H9 (cell line): ENCODE data around the gene MYCBP2. TPM values are rescaled to one million over a fixed set of nuclear protein-coding genes. Genes with fewer than 3 reads are reported as not detected.

Source experiments
- DNase-seq: peaks from one replicate; pipeline ENCODE4 v3.0.0-alpha.2; 2017
- H2AFZ ChIP-seq: one replicate; pipeline ENCODE4 v1.6.1; 2013; ENCODE audit warnings: mild to moderate bottlenecking, low read length, control low read depth, moderate library complexity
- H2AK5ac ChIP-seq: 2 replicates; pipeline ENCODE4 v1.6.1; 2013; ENCODE audit warnings: low read length, control low read depth, mixed read lengths; ENCODE audit not compliant: insufficient read length
- H2BK120ac ChIP-seq: one replicate; pipeline ENCODE4 v1.6.1; 2013; ENCODE audit warnings: low read depth, mild to moderate bottlenecking, low read length, control low read depth, inconsistent platforms; ENCODE audit not compliant: poor library complexity, severe bottlenecking
- H2BK12ac ChIP-seq: 2 replicates; pipeline ENCODE4 v1.6.1; 2013; ENCODE audit warnings: low read length, control low read depth, mixed read lengths, low read depth; ENCODE audit not compliant: insufficient read length
- H2BK15ac ChIP-seq: 2 replicates; pipeline ENCODE4 v1.6.1; 2013; ENCODE audit warnings: low read depth, low read length, control low read depth
- H2BK20ac ChIP-seq: one replicate; pipeline ENCODE4 v1.6.1; 2013; ENCODE audit warnings: low read depth, mild to moderate bottlenecking, low read length, control low read depth, inconsistent platforms; ENCODE audit not compliant: poor library complexity, severe bottlenecking
- H2BK5ac ChIP-seq: 2 replicates; pipeline ENCODE4 v1.6.1; 2013; ENCODE audit warnings: low read length, control low read depth, mixed read lengths; ENCODE audit not compliant: insufficient read length
- H3K14ac ChIP-seq: 2 replicates; pipeline ENCODE4 v1.6.1; 2013; ENCODE audit warnings: low read length, control low read depth; ENCODE audit not compliant: insufficient read depth
- H3K18ac ChIP-seq: 2 replicates; pipeline ENCODE4 v1.6.1; 2013; ENCODE audit warnings: low read depth, mild to moderate bottlenecking, mixed read lengths, low read length, control low read depth; ENCODE audit not compliant: insufficient read length
- H3K23ac ChIP-seq: 2 replicates; pipeline ENCODE4 v1.6.1; 2013; ENCODE audit warnings: low read length, control low read depth, mixed read lengths, low read depth; ENCODE audit not compliant: insufficient read length
- H3K23me2 ChIP-seq: 2 replicates; pipeline ENCODE4 v1.6.1; 2013; ENCODE audit warnings: low read depth, mild to moderate bottlenecking, mixed read lengths, low read length, control low read depth; ENCODE audit not compliant: insufficient read length, poor library complexity, severe bottlenecking
- H3K27ac ChIP-seq: 2 replicates; pipeline ENCODE4 v1.5.1; 2013; ENCODE audit warnings: low read length, control low read depth, mixed read lengths, low read depth; ENCODE audit not compliant: insufficient read length
- H3K27me3 ChIP-seq: 2 replicates; pipeline ENCODE4 v1.6.1; 2013; ENCODE audit warnings: low read length, control low read depth, inconsistent platforms; ENCODE audit not compliant: insufficient read depth
- H3K4ac ChIP-seq: 2 replicates; pipeline ENCODE4 v1.6.1; 2013; ENCODE audit warnings: low read depth, mild to moderate bottlenecking, control low read depth, inconsistent platforms, low read length, moderate library complexity
- H3K4me1 ChIP-seq: 2 replicates; pipeline ENCODE4 v1.6.1; 2013; ENCODE audit warnings: low read length, control low read depth, inconsistent platforms; ENCODE audit not compliant: insufficient read depth
- H3K4me2 ChIP-seq: 2 replicates; pipeline ENCODE4 v1.6.1; 2013; ENCODE audit warnings: low read length, control low read depth, mixed read lengths; ENCODE audit not compliant: insufficient read length, insufficient read depth
- H3K56ac ChIP-seq: 2 replicates; pipeline ENCODE4 v1.6.1; 2013; ENCODE audit warnings: low read depth, mild to moderate bottlenecking, mixed read lengths, low read length, control low read depth; ENCODE audit not compliant: insufficient read length
- H3K79me1 ChIP-seq: 2 replicates; pipeline ENCODE4 v1.6.1; 2013; ENCODE audit warnings: low read depth, mild to moderate bottlenecking, moderate library complexity, low read length, control low read depth, inconsistent platforms; ENCODE audit not compliant: insufficient read depth, poor library complexity, severe bottlenecking
- H3K79me2 ChIP-seq: 2 replicates; pipeline ENCODE4 v1.6.1; 2013; ENCODE audit warnings: low read length, control low read depth, inconsistent platforms; ENCODE audit not compliant: insufficient read depth
- H3K9ac ChIP-seq: 2 replicates; pipeline ENCODE4 v1.6.1; 2013; ENCODE audit warnings: low read length, control low read depth, mixed read lengths; ENCODE audit not compliant: insufficient read length; ENCODE audit errors: extremely low read depth
- H3K9me3 ChIP-seq: one replicate; pipeline ENCODE4 v1.6.1; 2013; ENCODE audit warnings: low read depth, low read length, inconsistent platforms; ENCODE audit not compliant: control insufficient read depth
- H3T11ph ChIP-seq: one replicate; pipeline ENCODE4 v1.6.1; 2013; ENCODE audit warnings: mild to moderate bottlenecking, low read length, control low read depth, inconsistent platforms
- H4K20me1 ChIP-seq: one replicate; pipeline ENCODE4 v1.6.1; 2013; ENCODE audit not compliant: control insufficient read depth, insufficient read length, insufficient read depth
- H4K5ac ChIP-seq: 2 replicates; pipeline ENCODE4 v1.6.1; 2013; ENCODE audit warnings: low read depth, mild to moderate bottlenecking, mixed read lengths, low read length, control low read depth; ENCODE audit not compliant: insufficient read length
- H4K8ac ChIP-seq: replicated peaks from 2 replicates; pipeline ENCODE4 v1.6.1; 2013; ENCODE audit warnings: low read length, control low read depth, mixed read lengths, low read depth; ENCODE audit not compliant: insufficient read length
- H4K91ac ChIP-seq: 2 replicates; pipeline ENCODE4 v1.6.1; 2013; ENCODE audit warnings: low read depth, mild to moderate bottlenecking, moderate library complexity, mixed read lengths, low read length, control low read depth; ENCODE audit not compliant: insufficient read length
- H3K27ac Mint-ChIP-seq, 3 experiments: 2 replicates in 2 of 3; 3 replicates in 1 of 3; pipeline ENCODE4 v1.8.0; 2020 to 2021; ENCODE audit warnings: mixed read lengths in 3 of 3, mild to moderate bottlenecking in 1 of 3, moderate library complexity in 1 of 3
- H3K27me3 Mint-ChIP-seq: 2 replicates; pipeline ENCODE4 v1.8.0; 2021; ENCODE audit warnings: low read depth, mild to moderate bottlenecking, moderate library complexity, mixed read lengths
- H3K36me3 Mint-ChIP-seq, 3 experiments: 2 replicates in 2 of 3; 3 replicates in 1 of 3; pipeline ENCODE4 v1.8.0; 2020 to 2021; ENCODE audit warnings: low read depth in 3 of 3, mixed read lengths in 3 of 3; ENCODE audit not compliant: insufficient read depth in 1 of 3
- H3K4me1 Mint-ChIP-seq, 2 experiments: 2 replicates each; pipeline ENCODE4 v1.8.0; 2020; ENCODE audit warnings: mixed read lengths in 2 of 2
- H3K4me3 Mint-ChIP-seq, 2 experiments: 2 replicates in 1 of 2; 3 replicates in 1 of 2; pipeline ENCODE4 v1.8.0; 2020 to 2021; ENCODE audit warnings: mild to moderate bottlenecking in 2 of 2, mixed read lengths in 2 of 2, moderate library complexity in 1 of 2
- H3K9me3 Mint-ChIP-seq, 2 experiments: 2 replicates in 1 of 2; 3 replicates in 1 of 2; pipeline ENCODE4 v1.8.0; 2020; ENCODE audit warnings: mild to moderate bottlenecking in 2 of 2, mixed read lengths in 2 of 2, moderate library complexity in 1 of 2
- WGBS: extraction: QIAGEN DNeasy Blood & Tissue Kit; methylation state at CpG from one replicate; pipeline ENCODE4 v1.1.7; 2013; ENCODE audit warnings: missing lambda C conversion rate, low lambda C conversion rate, mixed read lengths; ENCODE audit not compliant: insufficient read length; ENCODE audit errors: extremely low coverage; 5-methylcytosine and 5-hydroxymethylcytosine counted together
- total RNA-seq: library from RNA; stranded (reverse); gene quantifications from 2 replicates; pipeline ENCODE4 v1.2.1, GENCODE V29; 2021
- TF ChIP-seq, protein P1 (sequence below): fragments of 200-600 bp; sonication (generic); conservative IDR thresholded peaks from 3 replicates; pipeline ENCODE4 v1.8.0; 2021; ENCODE audit warnings: antibody characterized with exemption, mild to moderate bottlenecking

Gene MYCBP2
- total RNA-seq, 1 experiment from 2014 or later = 32.0 TPM

DNA sequence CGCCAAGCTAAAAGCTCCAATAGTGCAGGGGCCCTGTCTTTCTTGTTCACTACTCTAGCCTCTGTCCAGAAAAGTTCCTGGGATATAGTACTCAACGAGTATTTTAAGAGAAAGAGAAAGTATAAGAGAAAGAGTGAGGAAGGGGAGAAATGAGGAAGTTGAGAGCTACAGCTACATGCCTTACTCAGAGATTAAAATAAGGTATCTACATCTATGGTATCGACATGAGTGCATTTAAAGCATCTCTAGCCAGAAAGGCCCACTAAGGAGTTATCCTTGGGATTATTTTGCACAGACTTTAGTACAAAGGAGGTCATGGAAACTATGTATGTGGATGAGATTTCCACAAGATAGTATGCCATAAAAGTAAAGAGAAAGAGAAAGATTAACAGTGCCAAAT is 28.5 kb downstream of the MYCBP2 start:
- TF ChIP-seq, protein P1, sequence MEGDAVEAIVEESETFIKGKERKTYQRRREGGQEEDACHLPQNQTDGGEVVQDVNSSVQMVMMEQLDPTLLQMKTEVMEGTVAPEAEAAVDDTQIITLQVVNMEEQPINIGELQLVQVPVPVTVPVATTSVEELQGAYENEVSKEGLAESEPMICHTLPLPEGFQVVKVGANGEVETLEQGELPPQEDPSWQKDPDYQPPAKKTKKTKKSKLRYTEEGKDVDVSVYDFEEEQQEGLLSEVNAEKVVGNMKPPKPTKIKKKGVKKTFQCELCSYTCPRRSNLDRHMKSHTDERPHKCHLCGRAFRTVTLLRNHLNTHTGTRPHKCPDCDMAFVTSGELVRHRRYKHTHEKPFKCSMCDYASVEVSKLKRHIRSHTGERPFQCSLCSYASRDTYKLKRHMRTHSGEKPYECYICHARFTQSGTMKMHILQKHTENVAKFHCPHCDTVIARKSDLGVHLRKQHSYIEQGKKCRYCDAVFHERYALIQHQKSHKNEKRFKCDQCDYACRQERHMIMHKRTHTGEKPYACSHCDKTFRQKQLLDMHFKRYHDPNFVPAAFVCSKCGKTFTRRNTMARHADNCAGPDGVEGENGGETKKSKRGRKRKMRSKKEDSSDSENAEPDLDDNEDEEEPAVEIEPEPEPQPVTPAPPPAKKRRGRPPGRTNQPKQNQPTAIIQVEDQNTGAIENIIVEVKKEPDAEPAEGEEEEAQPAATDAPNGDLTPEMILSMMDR = no peak
- no CpG with 5 or more reads among the region's 3 CpGs for WGBS
- Mint-ChIP-seq H3K27me3 (no peaks in the 10 kb centered on the region), H3K27ac (no peak overlapping the region), H3K4me3 (no peak overlapping the region), H3K9me3 (no peaks in the 10 kb centered on the region), H3K4me1 (peaks cover 10 to 21% of the 10 kb centered on the region in 2 experiments), H3K36me3 (peaks cover 0 to 2% (median 0%) of the 10 kb centered on the region in 3 experiments; a peak in 3 of 7 replicates)
- H2BK12ac ChIP-seq = no peak overlapping the region
- no peak overlapping the region for H2AK5ac ChIP-seq
- H3K23me2 ChIP-seq = no peaks in the 10 kb centered on the region
- H4K8ac ChIP-seq = no peak overlapping the region
- H3K9ac ChIP-seq = no peak overlapping the region
- H2AFZ ChIP-seq = no peak overlapping the region
- H3K27me3 ChIP-seq = no peaks in the 10 kb centered on the region
- H3K56ac ChIP-seq = no peak overlapping the region
- H4K91ac ChIP-seq = no peak overlapping the region
- H3K18ac ChIP-seq = no peak overlapping the region
- no peak overlapping the region for H2BK120ac ChIP-seq
- H3K14ac ChIP-seq = no peak overlapping the region
- no peak for DNase-seq
- H4K5ac ChIP-seq = no peak overlapping the region
- no peak overlapping the region for H3T11ph ChIP-seq
- H2BK20ac ChIP-seq = no peak overlapping the region
- H3K27ac ChIP-seq = no peak overlapping the region
- H3K4me2 ChIP-seq = no peak overlapping the region
- no peak overlapping the region for H2BK5ac ChIP-seq
- no peak overlapping the region for H3K23ac ChIP-seq
- no peaks in the 10 kb centered on the region; the same call in 1 of the 2 replicates for H3K79me2 ChIP-seq
- H3K9me3 ChIP-seq = no peaks in the 10 kb centered on the region
- no peak overlapping the region for H3K4ac ChIP-seq
- H4K20me1 ChIP-seq = no peaks in the 10 kb centered on the region
- H3K79me1 ChIP-seq = peaks cover 3% of the 10 kb centered on the region
- no peak overlapping the region for H2BK15ac ChIP-seq
- no peaks in the 10 kb centered on the region for H3K4me1 ChIP-seq
